IPS-18c (cell line): ENCODE measurements around the gene ZDHHC11.
"Not testable (repeated sequence)": the region's sequence is repeated elsewhere in the genome, so short reads cannot be mapped to it uniquely, and the experiment has no call there.

ENCODE experiments used
- H3K4me3 ChIP-seq: 2 replicates; pipeline ENCODE4 v1.7.0; 2013; ENCODE audit warnings: low read depth, mild to moderate bottlenecking, low read length, moderate library complexity; ENCODE audit not compliant: insufficient read depth
- H3K9me3 ChIP-seq: one replicate; pipeline ENCODE4 v1.6.1; 2013; ENCODE audit warnings: mild to moderate bottlenecking, low read length, moderate library complexity; ENCODE audit not compliant: control insufficient read depth, insufficient read depth

ZDHHC11 gene

DNA sequence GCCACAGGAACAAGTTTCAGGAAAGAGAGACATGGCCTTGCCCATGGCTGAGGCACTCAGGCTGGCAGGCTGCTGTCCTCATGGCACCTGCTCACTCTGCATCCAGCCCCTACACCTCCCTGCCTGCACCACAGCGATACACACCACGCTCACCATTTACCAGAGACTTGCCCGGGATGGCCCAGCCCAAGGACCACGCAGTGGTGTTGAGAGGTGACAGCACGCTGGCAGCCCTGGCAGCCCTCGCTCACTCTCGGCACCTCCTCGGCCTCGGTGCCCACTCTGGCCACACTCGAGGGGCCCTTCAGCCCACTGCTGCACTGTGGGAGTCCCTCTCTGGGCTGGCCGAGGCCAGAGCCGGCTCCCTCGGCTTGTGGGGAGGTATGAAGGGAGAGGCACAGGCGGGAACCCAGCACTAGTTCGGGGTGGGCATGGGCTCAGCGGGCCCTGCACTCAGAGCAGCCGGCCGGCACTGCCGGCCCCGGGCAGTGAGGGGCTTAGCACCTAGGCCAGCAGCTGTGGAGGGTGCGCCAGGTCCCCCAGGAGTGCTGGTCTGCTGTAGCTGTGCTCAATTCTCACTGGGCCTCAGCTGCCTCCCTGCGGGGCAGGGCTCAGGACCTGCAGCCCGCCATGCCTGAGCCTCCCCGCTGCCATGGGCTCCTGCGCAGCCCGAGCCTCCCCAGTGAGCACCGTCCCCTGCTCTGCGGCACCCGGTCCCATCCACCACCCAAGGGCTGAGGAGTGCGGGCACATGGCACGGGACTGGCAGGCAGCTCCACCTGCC lies 86.6 kb downstream of the ZDHHC11 start:
- no peak overlapping the region for H3K4me3 ChIP-seq
- H3K9me3 ChIP-seq, result no peaks in the 10 kb centered on the region

DNA sequence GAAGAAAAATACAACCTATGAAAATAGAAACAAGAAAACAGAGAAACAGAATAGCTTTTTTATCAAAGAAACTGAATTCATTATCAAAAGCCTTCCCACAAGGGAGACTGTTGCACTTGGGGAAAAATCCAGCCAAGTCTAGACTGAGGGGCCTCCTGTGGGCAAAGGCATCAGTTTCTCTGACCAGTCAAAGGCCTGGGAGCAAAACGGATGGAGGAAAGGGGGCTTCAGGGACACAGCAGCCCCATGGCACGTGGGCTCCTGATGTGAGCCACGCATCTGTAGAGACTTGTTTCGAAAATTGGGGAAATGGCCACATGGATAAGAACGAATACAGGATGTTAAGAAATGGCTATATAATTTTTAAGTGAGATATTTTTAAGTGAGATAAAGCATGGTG lies 87.4 kb downstream of the ZDHHC11 start:
- H3K4me3 ChIP-seq, result no peak overlapping the region
- no peaks in the 10 kb centered on the region for H3K9me3 ChIP-seq

DNA sequence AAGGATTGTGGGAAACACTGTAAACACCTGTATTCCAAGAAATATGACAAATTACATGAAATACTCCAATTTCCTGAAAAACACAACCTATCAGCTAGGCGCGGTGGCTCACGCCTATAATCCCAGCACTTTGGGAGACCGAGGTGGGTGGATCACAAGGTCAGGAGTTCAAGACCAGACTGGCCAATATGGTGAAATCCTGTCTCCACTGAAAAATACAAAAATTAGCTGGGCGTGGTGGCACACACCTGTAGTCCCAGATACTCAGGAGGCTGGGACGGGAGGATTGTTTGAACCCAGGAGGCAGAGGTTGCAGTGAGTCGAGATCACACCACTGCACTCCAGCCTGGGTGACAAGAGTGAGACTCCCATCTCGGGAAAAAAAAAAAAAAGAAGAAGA lies 87.8 kb downstream of the ZDHHC11 start:
- H3K9me3 ChIP-seq, H3K4me3 ChIP-seq: not testable (repeated sequence)

DNA sequence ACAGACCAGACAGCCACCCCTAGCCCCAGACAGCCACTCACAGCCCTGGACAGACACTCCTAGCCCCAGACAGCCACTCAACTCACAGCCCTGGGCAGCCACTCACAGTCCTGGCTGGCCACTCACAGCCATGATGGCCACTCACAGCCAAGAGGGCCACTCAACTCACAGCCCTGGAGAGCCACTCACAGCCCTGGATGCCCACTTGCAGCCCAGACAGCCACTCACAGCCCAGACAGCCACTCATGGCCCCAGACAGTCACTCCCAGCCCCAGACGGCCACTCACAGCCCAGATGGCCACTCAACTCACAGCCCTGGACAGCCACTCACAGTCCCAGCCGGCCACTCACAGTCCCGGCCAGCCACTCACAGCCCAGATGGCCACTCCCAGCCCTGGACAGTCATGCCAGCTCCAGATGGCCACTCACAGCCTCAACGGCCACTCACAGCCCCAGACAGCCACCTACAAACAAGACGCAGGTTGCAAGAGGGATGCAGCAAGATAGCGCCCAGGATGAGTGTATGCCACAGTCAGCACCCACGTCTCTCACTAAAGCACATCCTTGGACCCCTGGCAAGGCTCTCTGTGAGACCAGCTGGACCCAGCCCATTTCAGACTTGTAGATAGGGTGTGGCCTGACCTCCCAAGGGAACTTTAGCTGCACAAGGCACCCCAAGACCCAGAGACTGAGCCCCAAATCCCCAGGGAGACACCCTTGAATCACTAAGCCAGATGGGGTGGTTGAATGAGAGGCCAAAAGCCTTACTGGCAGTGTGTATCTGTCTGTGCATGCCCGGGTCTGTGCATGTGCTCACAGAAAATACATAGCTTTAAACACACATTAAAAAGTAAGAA lies 88.7 kb downstream of the ZDHHC11 start:
- no peak overlapping the region for H3K4me3 ChIP-seq
- H3K9me3 ChIP-seq, result no peaks in the 10 kb centered on the region

DNA sequence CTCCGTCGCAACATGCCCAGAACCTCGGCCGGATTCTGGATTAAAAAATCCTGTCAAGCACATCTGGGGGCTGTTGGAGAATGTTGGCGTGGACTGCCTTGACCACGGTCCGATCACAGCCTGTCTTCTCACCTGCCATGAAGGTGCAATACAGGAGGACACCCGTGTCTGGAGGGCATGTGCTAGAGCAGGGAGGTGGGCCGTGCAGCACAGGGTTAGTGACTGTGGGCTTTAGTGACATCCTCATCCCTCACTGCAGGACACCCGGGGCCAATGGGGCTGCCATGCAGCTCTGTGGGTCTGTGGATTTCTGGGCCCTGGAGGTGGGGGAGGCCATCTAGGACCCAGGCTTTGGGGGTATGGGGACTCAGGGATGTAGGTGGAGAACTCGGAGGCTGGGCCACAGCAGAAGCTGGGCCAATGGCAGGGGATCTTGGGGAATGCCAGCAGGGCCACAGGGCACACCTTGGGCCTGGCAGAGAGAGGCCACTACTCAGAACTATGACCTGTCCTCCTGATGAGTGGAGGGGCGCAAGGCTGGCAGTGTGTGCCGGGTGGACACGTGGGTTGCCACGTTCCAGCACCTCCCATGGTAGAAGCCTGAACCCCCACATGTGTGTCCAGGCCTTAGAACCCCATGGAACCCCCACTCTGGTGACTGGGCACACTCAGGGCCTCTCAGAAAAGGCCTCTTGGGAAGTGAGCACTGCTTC lies 89.6 kb downstream of the ZDHHC11 start:
- H3K9me3 ChIP-seq, result no peaks in the 10 kb centered on the region
- H3K4me3 ChIP-seq, result no peak overlapping the region

DNA sequence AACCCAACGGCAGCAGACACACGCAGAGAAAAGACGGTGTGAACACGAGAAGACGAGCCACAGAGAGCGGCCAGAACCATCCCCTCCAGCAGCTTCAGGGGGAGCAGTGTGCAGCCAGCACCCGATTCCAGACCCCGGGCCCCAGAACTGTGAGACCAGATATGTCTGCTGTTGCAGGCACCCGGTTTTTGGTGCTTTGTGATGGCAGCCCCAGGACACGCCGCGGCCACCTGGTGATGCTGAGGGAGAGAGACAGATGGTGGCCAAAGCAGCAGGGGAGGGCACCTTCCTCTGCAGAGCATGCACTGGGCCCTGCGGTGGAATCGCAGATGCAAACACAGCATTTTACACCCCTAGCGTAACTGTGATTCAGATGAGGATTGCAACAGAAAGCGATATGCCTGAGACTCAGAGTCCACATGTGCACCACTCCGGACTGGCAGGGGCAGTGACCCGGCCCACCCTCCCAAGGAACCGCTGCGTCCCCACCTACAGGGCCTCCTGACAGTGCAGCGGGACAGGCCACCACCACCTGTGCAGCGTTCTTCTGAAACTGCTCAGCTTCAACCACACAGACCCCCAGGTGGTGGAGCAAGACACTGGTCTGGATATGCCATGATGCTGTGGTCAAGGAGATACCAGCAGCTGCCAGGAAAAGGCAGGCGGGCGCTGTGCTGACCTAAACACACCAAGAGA lies 90.3 kb downstream of the ZDHHC11 start:
- Histone ChIP-seq H3K4me3 (no peak overlapping the region), H3K9me3 (no peaks in the 10 kb centered on the region)

DNA sequence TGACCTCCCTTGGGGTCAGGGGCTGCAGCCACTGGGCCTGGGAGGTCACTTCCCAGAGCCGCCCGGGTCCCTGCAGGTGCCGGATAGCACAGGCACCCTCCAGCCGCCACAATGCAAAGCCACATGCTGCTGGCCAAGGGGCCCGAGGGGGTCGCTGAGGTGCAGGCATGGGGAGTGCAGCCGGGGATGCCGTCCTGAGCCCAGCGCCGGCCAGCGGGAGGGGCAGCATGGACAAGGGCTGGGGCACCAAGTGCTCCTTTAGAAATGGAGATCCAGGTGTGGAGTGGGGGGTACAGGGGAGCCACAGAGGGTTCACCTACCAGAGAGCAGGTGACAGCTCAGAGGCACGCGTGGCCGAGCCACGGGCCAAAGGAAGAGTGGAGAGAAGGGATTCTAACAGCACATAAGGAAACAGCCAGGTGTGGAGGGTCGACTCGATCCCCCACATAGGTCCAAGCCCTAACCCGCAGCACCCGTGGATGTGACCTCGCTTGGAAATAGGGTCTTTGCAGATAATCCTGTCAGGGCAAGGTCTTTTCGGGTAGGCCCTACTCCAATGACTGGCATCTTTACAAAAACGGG lies 90.9 kb downstream of the ZDHHC11 start:
- Histone ChIP-seq H3K4me3 (no peak overlapping the region), H3K9me3 (no peaks in the 10 kb centered on the region)

DNA sequence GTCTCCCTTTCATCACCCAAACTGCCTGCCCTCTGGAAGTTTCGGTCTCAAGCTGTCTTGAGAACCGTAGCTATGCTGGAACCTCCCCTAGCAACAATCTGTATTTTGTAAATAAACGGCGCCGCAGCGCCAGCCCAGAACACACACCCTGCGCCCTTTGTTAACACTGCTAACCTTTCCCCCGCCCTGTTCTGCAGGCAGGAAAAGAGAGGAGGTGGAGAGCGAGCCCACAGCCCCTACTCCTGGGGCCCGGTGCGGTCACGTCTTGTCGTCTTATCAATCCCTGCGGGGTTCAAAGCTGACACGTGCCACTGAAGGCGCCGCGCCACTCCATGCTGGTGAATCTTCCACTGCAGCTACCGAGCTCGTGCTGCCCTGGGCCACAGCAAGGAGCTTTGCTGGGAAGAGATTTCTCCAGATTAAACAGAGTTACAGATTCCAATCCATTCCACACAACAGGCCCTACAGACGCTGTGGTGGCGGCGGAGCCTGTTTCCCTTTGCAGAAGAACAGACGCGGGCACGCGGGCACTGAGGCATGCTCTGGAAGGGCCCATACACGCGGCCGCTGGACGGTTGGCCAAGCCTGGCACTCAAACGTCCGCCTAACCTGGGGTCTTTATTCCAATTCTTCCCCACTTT lies 91.6 kb downstream of the ZDHHC11 start:
- no peak overlapping the region for H3K4me3 ChIP-seq

DNA sequence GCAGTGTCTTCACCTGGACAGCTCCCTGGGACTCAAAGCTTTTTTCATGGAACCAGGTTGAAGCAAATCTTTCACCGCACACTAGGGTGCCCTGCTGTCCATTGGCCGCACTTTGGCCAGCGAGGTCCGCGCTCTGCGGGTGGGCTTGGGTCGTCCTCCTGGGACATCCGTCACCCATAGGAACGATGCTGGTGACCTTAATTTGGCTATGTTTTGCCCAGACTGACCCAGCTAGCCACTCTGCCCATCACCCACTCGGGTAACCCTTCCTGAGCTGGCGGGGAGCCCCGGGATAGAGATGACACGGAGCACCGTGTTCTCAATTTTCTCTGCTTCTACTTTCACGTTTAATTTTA lies 92.1 kb downstream of the ZDHHC11 start:
- Histone ChIP-seq H3K4me3 (no peak overlapping the region), H3K9me3 (no peaks in the 10 kb centered on the region)

More for the DNA sequence above, 91.6 kb downstream of the ZDHHC11 start:
- H3K9me3 ChIP-seq, result no peaks in the 10 kb centered on the region

DNA sequence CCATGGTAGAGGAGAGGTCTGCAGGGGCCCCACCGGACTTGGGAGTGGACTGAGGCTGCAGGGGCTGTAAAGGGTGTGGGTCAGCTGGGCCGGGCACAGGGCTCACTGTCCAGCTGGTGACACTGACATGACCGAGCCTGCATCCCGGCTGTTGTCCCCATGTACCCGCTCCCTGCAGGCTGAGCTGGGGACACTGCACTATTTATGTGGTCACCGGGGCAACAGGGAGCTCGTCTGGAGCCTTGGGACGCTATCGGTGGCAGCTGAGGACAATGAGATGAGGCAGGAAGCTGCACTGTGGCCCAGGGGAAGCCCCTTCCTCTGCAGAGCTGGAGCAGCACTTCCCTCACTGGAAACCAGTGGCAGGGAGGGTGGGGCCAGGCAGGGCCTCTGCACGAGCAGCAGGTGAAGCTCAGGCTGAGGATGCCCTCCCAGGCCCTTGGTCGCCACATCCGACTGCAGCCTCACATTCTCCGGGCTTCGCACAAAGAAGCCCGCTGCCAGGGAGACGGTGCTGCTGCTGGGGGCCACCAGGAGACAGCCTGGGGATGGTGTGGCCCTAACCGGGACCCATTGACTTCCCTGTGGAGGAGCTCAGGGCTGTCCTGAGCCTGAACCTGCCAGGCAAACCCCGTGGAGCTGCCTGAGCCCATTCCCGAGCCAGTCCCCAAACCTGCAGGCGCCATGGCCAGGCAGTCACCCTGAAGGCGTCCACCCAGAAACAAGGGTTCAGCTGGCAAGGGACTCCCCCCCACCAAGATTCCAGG lies 92.7 kb downstream of the ZDHHC11 start:
- H3K9me3 ChIP-seq, result no peaks in the 10 kb centered on the region
- no peak overlapping the region for H3K4me3 ChIP-seq

DNA sequence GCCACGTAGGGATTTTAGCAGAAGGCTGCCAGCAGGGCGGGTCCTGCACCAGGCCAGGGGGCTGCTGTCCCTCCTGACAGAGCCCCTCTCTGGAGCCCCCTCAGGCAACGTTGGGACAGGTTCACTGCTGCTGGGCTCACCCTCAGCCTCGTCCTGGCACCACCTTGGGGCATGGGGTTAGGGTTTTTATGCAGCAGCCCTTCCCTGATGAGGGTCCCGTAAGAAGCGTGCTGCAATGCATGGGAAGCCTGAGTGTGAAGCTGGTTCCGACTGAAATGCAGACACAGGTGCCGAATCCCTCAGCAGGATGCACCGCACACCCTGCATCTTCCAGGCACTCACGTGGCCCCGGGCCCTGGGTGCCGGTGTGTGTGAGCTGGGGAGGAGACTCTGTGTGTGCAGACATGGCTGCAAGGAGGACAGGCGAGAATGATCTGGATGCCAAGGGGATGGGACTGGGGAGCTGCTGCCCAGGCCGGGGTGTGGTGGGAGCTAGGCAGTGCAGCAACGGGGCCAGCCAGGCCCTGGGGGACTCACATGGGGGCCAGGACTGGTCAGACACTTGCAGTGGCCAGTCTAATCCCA lies 93.3 kb downstream of the ZDHHC11 start:
- no peak overlapping the region for H3K4me3 ChIP-seq

DNA sequence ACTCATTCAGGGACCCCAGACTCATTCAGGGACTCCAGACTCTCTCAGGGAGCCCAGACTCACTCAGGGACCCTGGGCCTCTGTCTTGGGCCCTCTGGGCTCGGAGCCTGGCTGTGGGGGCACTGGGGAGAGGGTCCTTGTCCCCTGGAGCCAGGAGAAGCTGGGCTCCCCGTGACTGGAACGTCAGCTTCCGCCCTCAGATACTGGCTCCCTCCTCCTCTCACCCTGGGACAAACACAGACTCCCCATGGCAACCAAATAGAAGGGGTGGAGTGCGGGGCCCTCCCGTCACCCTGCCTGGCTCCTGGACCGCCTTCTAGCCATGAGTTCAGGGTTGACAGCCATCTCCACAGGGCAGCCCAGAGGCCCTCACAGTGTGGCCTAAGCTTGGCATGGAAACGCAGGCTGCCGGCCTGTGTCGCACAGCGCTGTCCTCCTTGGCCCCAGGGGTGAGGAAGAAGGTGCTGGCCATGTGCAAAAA lies 93.9 kb downstream of the ZDHHC11 start:
- Histone ChIP-seq H3K4me3 (no peak overlapping the region), H3K9me3 (no peaks in the 10 kb centered on the region)

More for the DNA sequence above, 93.3 kb downstream of the ZDHHC11 start:
- no peaks in the 10 kb centered on the region for H3K9me3 ChIP-seq

DNA sequence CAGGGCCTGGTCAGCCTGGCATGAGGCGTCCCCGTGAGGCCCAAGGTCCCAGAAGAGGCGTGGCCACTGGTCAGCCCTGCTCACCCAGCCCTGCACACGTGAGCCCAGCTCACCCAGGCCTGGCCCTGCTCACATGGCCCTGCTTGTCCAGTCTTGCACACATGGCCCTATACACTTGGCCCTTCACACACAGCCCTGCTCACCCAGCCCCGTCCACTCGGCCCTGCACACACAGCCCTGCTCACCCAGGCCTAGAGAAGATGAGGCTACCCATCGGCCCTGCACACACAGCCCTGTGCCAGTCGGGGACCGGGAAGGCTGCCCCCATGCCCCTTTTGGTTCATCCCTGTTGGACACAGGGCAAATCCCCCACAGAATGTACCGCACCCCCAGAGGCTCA lies 94.6 kb downstream of the ZDHHC11 start:
- no peaks in the 10 kb centered on the region for H3K9me3 ChIP-seq
- no peak overlapping the region for H3K4me3 ChIP-seq

DNA sequence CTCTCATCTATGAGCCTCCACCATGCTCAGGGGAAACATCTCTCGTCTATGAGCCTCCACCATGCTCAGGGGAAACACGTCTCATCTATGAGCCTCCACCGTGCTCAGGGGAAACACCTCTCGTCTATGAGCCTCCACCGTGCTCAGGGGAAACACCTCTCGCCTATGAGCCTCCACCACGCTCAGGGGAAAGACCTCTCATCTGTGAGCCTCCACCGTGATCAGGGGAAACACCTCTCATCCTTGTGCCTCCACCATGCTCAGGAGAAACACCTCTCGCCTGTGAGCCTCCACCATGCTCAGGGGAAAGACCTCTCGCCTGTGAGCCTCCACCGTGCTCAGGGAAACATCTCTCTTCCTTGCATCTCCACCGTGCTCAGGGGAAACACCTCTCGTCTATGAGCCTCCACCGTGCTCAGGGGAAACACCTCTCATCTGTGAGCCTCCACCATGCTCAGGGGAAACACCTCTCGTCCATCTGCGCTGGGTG lies 96.6 kb downstream of the ZDHHC11 start:
- H3K9me3 ChIP-seq, H3K4me3 ChIP-seq: not testable (repeated sequence)

DNA sequence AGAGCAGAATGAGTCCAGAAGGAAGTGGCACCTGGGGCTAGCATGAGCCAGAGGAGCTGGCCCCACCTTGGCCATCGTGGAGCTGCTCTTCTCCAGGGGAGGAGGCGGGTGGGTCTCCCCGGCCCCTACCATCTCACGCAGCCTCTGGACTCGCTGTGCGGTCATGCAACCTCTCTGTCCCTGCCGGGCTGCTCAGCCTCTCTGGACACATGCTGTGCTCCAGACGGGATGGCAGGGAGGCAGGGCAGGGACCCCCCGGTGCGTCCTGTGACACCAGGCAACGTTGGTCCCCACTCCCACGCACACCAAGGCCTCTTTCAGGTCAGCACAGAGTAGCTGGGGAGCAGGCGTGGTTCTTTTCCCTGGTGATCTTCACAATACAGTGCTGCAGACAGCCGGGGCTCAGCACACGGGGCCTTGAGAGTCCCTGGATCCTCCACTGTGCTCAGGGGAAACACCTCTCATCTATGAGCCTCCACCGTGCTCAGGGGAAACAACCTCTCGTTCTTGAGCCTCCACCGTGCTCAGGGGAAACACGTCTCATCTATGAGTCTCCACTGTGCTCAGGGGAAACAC lies 97.1 kb downstream of the ZDHHC11 start:
- not testable (repeated sequence) for H3K9me3 ChIP-seq

More for the DNA sequence above, 97.1 kb downstream of the ZDHHC11 start:
- not testable (repeated sequence) for H3K4me3 ChIP-seq
